Measurements from ENCODE around the gene PRKCA.
"Not testable (repeated sequence)": the region's sequence is repeated elsewhere in the genome, so short reads cannot be mapped to it uniquely, and the experiment has no call there.

Gene PRKCA

GRCh38 chr17:66330646-66331037, 28.2 kb downstream of the PRKCA start:
- no peak for DNase-seq

DNA sequence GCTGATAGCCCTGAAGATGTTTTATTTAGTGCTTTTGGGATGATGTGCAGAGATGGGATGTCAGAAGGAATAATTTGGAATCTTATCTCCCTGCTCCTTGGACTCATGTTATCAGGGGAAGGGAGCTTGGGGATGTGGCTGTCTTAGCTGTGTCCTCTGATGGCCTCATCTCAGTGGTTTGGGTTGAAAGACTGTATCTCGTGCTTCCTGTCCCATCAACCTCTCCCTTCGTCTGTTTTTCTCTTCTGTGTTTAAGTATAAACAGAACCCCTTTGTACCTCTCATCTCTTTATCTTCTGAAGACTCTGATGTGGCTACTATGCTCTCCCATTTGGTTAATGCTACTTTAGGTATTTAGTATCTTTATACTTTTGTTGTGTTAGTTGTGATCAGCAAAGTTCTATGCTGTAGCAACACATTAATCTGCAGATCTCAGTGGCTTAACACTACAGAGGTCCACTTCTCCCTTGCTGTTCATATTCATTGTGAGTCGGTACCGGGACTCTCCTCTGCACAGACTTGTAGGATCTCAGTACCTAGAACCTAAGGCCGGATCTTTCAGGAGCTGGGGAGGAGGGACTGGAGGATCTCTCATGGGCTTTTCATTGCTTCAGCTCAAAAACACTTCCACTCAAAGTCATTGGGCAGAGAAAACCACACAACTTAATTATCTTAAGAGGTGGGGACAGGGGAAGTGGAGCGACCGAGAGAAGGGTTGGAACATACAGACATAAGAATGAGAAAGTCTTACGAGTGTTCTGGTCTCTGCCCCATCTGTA, 28.8 kb downstream of the PRKCA start:
- DNase-seq, result peak in 2 of 5 donors; percentile 13 to 57

GRCh38 chr17:66335797-66336196, 33.4 kb downstream of the PRKCA start:
- no peak for DNase-seq

DNA sequence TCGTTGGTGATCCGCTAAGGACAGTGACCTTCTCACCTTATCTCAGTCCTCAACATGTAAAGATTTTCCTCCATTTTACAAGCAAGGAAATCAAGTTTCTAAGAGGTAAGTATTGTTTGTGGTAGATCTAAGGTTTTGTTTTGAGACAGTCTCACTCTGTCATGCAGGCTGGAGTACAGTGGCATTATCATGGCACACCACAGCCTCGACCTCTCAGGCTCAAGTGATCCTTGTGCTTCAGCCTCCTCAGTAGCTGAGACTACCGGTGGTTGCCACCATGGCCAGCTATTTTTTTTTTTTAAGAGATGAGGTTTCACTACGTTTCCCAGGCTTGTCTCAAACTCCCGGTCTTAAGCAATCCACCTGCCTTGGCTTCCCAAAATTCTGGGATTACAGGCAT, 34.9 kb downstream of the PRKCA start:
- DNase-seq, result peak in 1 of 5 donors; percentile 17

GRCh38 chr17:66337866-66338485, 35.6 kb downstream of the PRKCA start:
- DNase-seq, result no peak

DNA sequence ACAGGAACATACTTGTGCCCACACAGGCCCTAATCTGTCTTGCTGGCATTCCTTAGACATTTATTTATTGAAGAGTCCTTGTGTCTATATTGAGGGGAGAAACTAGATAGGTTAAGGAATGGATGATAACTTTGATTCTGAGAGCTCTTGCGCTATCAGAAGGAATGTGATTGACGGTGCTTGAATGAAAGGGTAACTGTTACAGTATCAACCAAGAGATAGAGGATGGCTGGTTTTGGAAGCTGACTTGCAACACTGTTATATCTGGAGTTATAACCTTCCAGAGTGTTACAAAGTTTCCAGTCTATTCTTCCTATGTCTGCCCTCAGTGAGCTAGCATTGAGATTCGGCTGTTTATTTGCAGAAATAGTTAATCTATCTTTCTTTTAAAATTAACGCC, 36.5 kb downstream of the PRKCA start:
- no peak for DNase-seq

GRCh38 chr17:66339561-66339960, 37.1 kb downstream of the PRKCA start:
- DNase-seq, result no peak

- DNase-seq, result no peak
These were observed 38.3 kb downstream of the PRKCA start for GRCh38 chr17:66340720-66341119.

GRCh38 chr17:66341462-66341861, 39.0 kb downstream of the PRKCA start:
- DNase-seq, result no peak

DNA sequence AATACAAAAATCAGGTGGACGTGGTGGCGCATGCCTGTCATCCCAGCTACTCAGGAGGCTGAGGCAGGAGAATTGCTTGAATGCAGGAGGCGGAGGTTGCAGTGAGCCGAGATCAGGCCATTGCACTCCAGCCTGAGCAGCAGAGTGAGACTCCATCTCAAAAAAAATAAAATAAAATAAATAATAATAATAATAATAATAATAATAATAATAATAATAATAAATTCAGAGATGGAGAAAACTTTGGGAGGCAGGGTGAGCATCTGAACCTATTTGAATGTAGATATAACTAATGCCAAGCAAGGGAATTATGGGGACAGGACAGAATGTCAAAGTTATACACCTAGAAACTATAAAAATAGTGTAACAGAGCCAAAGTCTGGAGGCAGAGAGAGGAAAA, 39.9 kb downstream of the PRKCA start:
- DNase-seq, result not testable (repeated sequence)

DNA sequence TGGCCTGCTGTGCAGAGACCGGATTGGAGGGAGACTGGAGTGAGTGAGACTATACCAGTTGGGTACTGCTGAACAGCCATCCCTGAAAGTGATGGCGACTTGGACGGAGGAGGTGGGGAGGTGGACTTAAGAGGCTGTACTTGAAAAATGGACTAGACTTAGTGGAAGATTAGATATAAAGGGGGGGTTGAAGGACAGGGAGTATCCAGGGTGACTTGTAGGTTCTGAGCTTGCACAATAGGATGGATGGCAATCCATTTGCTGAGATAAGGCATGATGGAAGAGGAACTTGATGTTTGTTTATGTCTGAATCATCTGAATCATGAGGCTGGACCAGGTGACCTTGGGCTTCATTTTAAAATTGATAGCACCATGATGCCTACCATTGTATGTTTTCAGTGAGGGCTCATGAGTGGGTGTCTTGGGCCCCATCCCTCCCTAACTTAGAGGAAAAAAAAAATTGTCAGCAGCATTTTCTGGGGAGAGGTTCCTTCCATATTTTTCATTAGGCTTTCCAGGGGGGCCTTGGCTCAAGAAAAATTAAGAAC, 41.2 kb downstream of the PRKCA start:
- DNase-seq, result no peak

DNA sequence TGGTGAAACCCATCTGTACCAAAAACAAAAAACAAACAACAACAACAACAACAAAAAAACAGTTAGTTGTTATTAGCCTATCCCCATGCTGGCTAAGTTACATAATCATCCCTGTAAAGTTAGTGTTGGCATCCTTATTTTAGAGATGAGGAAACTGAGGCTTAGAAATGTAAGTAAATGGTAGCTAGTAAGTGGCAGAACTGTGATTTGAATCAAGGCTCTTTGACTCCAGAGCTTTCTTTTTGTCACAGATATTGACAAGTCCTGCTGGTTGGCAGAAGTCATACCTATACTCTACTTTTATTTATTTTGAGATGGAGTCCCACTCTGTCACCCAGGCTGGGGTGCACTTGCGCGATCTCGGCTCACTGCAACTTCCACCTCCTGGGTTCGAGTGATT, 42.1 kb downstream of the PRKCA start:
- DNase-seq, result no peak

DNA sequence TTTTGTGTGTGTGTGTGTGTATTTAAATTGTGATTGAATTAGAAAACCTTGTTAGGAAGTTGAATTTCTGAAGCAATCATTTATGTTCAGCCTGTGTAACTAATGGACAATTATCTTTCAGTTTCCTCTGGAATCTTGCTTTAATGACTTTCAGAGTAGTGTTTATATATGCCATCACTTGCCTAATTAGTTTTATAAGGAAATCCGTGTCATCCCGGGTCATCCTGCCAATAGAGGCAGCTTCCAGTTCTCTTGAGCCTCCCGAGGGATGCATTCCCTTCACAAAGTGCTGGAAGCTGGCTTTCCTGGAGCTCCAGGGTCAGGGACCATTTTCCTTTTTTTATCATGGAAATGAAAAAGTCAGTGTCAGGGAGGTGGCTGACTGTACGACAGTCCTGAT, 42.9 kb downstream of the PRKCA start:
- no peak for DNase-seq

DNA sequence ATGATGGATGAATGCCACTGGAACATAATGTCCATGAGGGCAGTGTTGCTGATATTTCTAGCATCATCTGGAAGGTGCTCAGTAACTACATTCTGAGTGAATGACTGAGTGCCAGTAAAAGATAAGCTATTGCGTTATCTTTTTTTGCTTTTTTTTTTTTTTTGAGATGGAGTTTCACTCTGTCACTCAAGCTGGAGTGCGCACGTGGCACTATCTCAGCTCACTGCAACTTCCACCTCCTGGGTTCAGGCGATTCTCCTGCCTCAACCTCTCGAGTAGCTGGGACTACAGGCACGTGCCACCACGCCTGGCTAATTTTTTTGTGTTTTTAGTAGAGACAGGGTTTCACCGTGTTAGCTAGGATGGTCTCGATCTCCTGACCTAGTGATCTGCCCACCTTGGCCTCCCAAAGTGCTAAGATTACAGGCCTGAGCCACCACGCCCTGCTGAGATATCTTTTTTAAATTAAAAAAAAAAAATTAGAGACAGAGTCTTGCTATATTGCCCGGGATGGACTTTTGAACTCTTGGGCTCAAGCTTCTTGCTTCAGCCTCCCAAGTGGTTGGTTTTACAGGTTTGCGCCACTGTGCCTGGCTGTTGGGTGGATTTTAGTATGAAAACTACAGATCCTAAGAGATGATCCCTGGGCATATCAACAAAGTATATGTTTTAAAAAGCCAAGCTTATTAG, 43.7 kb downstream of the PRKCA start:
- not testable (repeated sequence) for DNase-seq

- no peak for DNase-seq
These were observed 45.5 kb downstream of the PRKCA start for GRCh38 chr17:66347661-66348514.

- peak in 1 of 5 donors; percentile 61 for DNase-seq
These were observed 46.3 kb downstream of the PRKCA start for GRCh38 chr17:66348584-66349165.

DNA sequence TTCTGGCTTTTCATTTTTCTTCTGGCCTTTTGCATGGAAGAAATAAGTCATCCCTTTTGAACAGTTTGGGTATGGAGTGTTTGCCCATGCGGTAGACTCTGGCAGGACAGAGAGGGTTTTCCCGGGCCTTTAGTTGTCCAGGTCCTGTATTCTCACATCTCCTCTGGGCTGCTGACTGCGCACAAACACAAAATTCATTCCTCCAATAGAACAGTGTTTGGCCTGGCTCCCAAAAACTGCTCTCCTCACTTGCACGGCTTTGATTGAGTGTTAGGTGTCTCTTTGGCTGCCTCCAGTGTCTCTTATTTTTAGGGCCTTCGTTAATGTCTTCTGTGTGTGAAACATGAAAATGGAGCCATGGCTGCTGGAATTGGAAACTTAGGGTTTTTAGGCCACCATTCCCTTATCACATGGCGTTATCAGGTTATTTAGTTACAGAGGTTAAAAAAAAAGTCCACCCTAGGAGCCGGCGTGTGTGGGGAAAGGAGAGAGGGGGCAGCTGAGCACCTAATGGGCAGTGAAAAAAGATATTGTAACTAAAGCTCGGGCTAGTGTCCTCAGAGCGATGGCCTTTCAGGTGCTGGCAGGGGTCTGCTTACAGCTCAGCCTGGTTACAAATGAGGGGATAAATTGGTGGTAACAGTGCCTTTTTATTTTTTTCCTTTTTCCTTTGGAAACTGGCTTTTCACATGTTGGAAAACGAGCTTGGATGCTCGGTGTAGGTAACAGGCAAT, 47.3 kb downstream of the PRKCA start:
- no peak for DNase-seq

GRCh38 chr17:66350576-66350975, 48.2 kb downstream of the PRKCA start:
- not testable (repeated sequence) for DNase-seq

DNA sequence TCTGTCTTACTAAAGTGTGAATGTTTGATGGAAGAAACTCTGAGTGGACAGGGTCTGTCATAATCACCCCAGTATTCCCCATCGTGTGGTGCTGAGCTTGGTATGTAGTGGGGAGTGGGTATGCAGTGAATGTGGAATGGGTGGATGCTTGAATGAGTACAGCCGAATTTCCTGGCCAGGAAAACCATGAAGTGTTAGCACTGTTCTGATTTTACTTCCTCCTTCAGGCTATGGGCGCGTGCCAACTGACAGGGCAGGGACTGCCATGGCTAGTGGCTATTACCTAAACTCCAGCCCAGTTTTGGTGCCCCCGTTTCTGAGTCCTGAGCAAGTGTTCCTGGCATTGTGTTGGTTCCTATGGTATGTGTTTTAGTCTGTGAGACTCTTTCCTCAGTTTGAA, 48.6 kb downstream of the PRKCA start:
- no peak for DNase-seq

DNA sequence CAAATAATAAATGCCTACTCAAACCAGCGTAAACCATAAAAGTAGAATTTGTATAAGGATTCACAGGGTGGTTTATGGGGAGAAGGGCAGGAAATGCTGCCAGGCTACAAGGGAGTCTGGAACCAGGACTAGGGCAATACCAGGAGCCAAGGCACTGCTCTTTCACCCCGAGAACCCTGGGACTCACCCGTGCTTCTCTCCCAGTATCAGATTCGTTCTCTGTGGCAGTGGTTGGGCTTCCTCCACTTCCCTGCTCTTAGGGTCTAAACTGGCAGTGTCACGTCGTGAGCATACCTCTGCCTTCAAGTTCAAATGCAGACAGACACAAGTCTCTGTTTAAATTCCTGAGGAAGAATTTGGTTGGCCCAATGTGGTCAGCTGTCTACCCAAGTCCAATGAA, 49.3 kb downstream of the PRKCA start:
- no peak for DNase-seq

DNA sequence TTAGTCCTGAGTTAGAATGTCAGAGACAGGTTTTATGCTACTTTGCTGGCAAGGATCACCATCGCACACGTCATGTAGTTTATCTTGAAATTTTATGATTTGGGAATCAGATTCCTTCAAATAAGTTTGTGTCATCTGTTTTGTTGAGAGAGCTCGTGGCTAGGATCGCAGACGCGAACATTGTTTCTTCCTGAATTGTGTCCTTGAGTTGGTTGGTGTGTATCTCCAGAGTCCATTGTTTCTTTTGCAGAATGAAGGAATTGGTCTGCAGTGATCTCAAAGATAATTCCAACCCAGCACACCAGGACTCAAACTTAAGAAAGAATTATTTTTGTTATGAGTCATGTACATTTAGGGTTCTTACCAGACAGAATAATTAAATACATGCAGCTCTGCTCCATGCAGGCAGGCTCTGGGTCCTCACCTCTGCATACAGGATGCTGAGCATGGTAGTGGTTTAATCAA, 51.6 kb downstream of the PRKCA start:
- no peak for DNase-seq

Measured in T-helper 1 cell (primary cell).